Spinal cord (tissue), 10 donors: ENCODE results near the gene UNC5C. TPM values are rescaled to one million over a fixed set of nuclear protein-coding genes. Genes with fewer than 3 reads are reported as not detected.

Experiments used
- DNase-seq, 6 donors: peaks; one replicate each; pipeline versions ENCODE4 v3.0.0 to v3.0.0-alpha.2; 2013 to 2015; ENCODE audit warnings: low spot score in 6 of 6, low read depth in 4 of 6
- H3K27ac ChIP-seq: one replicate; pipeline ENCODE4 v1.5.1; 2013; ENCODE audit warnings: low read depth, low read length, control low read depth
- H3K27me3 ChIP-seq: one replicate; pipeline ENCODE4 v1.6.1; 2013; ENCODE audit warnings: low read length; ENCODE audit not compliant: control insufficient read depth, insufficient read depth
- H3K36me3 ChIP-seq: one replicate; pipeline ENCODE4 v1.6.1; 2013; ENCODE audit warnings: low read length; ENCODE audit not compliant: control insufficient read depth, insufficient read depth
- H3K4me1 ChIP-seq: one replicate; pipeline ENCODE4 v1.6.1; 2013; ENCODE audit warnings: low read length; ENCODE audit not compliant: control insufficient read depth, insufficient read depth
- H3K4me3 ChIP-seq: one replicate; pipeline ENCODE4 v1.5.1; 2013; ENCODE audit warnings: low read depth, low read length, control low read depth
- H3K9me3 ChIP-seq: one replicate; pipeline ENCODE4 v1.6.1; 2013; ENCODE audit warnings: low read length; ENCODE audit not compliant: control insufficient read depth, insufficient read depth
- WGBS: methylation state at CpG from one replicate; pipeline ENCODE4 v1.1.5; 2013; ENCODE audit warnings: missing lambda C conversion rate; ENCODE audit not compliant: insufficient coverage; 5-methylcytosine and 5-hydroxymethylcytosine counted together
- polyA plus RNA-seq, 2 donors: library from polyadenylated mRNA; unstranded; fragments of 120-200 nt; gene quantifications; one replicate each; pipeline ENCODE4 v1.2.1, GENCODE V29; 2013; ENCODE audit not compliant: insufficient read length in 2 of 2
- total RNA-seq, 2 donors: library from RNA; depleted of rRNA in 1 of 2; stranded (reverse); fragments of 120-200 nt in 1 of 2; fragments of >200 nt in 1 of 2; gene quantifications; one replicate each; pipeline versions ENCODE4 v1.2.3 to v1.2.4, GENCODE V29; 2013 to 2014
- donor health status: healthy.

Gene UNC5C
- total and polyA plus RNA-seq, 4 donors, result 11.3 to 33.2 (median 20.7) TPM

GRCh38 chr4:95528388-95528948, 20.3 kb downstream of the UNC5C start:
- Histone ChIP-seq H3K27ac (no peak overlapping the region), H3K27me3 (no peaks in the 10 kb centered on the region), H3K4me3 (no peak overlapping the region), H3K36me3 (no peaks in the 10 kb centered on the region), H3K4me1 (no peaks in the 10 kb centered on the region), H3K9me3 (no peaks in the 10 kb centered on the region)
- WGBS, result 67% methylated on average over 1 of the region's 4 CpGs
- no peak for DNase-seq

GRCh38 chr4:95526075-95526474, 22.7 kb downstream of the UNC5C start:
- WGBS, result no CpG with 5 or more reads among the region's 2 CpGs
- Histone ChIP-seq H3K9me3 (no peaks in the 10 kb centered on the region), H3K27me3 (no peaks in the 10 kb centered on the region), H3K4me1 (no peaks in the 10 kb centered on the region), H3K36me3 (no peaks in the 10 kb centered on the region), H3K27ac (no peak overlapping the region), H3K4me3 (no peak overlapping the region)
- no peak for DNase-seq

GRCh38 chr4:95524729-95525128, 24.0 kb downstream of the UNC5C start:
- Histone ChIP-seq H3K9me3 (no peaks in the 10 kb centered on the region), H3K4me1 (no peaks in the 10 kb centered on the region), H3K27me3 (no peaks in the 10 kb centered on the region), H3K4me3 (no peak overlapping the region), H3K27ac (no peak overlapping the region), H3K36me3 (no peaks in the 10 kb centered on the region)
- DNase-seq, result peak in 1 of 6 donors; percentile 46
- WGBS, result no CpG with 5 or more reads among the region's 2 CpGs

- Histone ChIP-seq H3K36me3 (no peaks in the 10 kb centered on the region), H3K9me3 (no peaks in the 10 kb centered on the region), H3K4me3 (no peak overlapping the region), H3K4me1 (no peaks in the 10 kb centered on the region), H3K27ac (no peak overlapping the region), H3K27me3 (no peaks in the 10 kb centered on the region)
- DNase-seq, result no peak
- WGBS, result no CpG with 5 or more reads among the region's 1 CpG
These were observed 24.6 kb downstream of the UNC5C start for GRCh38 chr4:95524184-95524583.

GRCh38 chr4:95522682-95523530, 25.9 kb downstream of the UNC5C start:
- H3K4me3 ChIP-seq, result no peak overlapping the region
- 93% methylated on average over 3 of the region's 6 CpGs for WGBS

GRCh38 chr4:95517576-95518345, 31.0 kb downstream of the UNC5C start:
- H3K36me3 ChIP-seq, result no peaks in the 10 kb centered on the region
- H3K4me3 ChIP-seq, result no peak overlapping the region
- WGBS, result no CpG with 5 or more reads among the region's 7 CpGs
- H3K27ac ChIP-seq, result no peak overlapping the region
- H3K4me1 ChIP-seq, result no peaks in the 10 kb centered on the region
- no peaks in the 10 kb centered on the region for H3K27me3 ChIP-seq
- peak in 1 of 6 donors; percentile 52 for DNase-seq
- H3K9me3 ChIP-seq, result no peaks in the 10 kb centered on the region

More at GRCh38 chr4:95522682-95523530, 25.9 kb downstream of the UNC5C start:
- DNase-seq, result no peak
- Histone ChIP-seq H3K4me1 (no peaks in the 10 kb centered on the region), H3K9me3 (no peaks in the 10 kb centered on the region), H3K36me3 (no peaks in the 10 kb centered on the region), H3K27me3 (no peaks in the 10 kb centered on the region), H3K27ac (no peak overlapping the region)

- Histone ChIP-seq H3K4me3 (no peak overlapping the region), H3K4me1 (no peaks in the 10 kb centered on the region), H3K36me3 (no peaks in the 10 kb centered on the region), H3K27me3 (no peaks in the 10 kb centered on the region), H3K27ac (no peak overlapping the region), H3K9me3 (no peaks in the 10 kb centered on the region)
- WGBS, result 82% methylated on average over 9 of the region's 10 CpGs
- peak in 1 of 6 donors; percentile 72 for DNase-seq
These were observed 32.2 kb downstream of the UNC5C start for GRCh38 chr4:95516528-95517017.

GRCh38 chr4:95515589-95515988, 33.2 kb downstream of the UNC5C start:
- WGBS, result no CpG with 5 or more reads among the region's 1 CpG
- H3K36me3 ChIP-seq, result no peaks in the 10 kb centered on the region
- H3K4me1 ChIP-seq, result no peaks in the 10 kb centered on the region
- H3K27me3 ChIP-seq, result no peaks in the 10 kb centered on the region
- no peak for DNase-seq
- H3K4me3 ChIP-seq, result no peak overlapping the region
- no peaks in the 10 kb centered on the region for H3K9me3 ChIP-seq
- no peak overlapping the region for H3K27ac ChIP-seq

GRCh38 chr4:95513022-95513421, 35.8 kb downstream of the UNC5C start:
- H3K4me3 ChIP-seq, result no peak overlapping the region
- no peaks in the 10 kb centered on the region for H3K9me3 ChIP-seq
- DNase-seq, result no peak
- no peaks in the 10 kb centered on the region for H3K27me3 ChIP-seq
- no peaks in the 10 kb centered on the region for H3K36me3 ChIP-seq
- H3K4me1 ChIP-seq, result no peaks in the 10 kb centered on the region
- no peak overlapping the region for H3K27ac ChIP-seq
- no CpG with 5 or more reads among the region's 4 CpGs for WGBS
